DND-41 (cell line): ENCODE measurements around the gene ZDHHC14.
"Not testable (repeated sequence)": the region's sequence is repeated elsewhere in the genome, so short reads cannot be mapped to it uniquely, and the experiment has no call there.

ENCODE experiments used
- EZH2 ChIP-seq: IDR thresholded peaks from 3 replicates; pipeline ENCODE4 v1.6.1; 2012; ENCODE audit warnings: borderline replicate concordance, low read depth, mild to moderate bottlenecking, moderate library complexity, low read length, inconsistent platforms; ENCODE audit not compliant: severe bottlenecking
- TF ChIP-seq, protein P1 (sequence below): IDR thresholded peaks from 2 replicates; pipeline ENCODE4 v1.5.1; 2012; ENCODE audit warnings: borderline replicate concordance, low read length, moderate library complexity, mild to moderate bottlenecking; ENCODE audit not compliant: poor library complexity, severe bottlenecking; ENCODE audit errors: extremely low read depth

DNA sequence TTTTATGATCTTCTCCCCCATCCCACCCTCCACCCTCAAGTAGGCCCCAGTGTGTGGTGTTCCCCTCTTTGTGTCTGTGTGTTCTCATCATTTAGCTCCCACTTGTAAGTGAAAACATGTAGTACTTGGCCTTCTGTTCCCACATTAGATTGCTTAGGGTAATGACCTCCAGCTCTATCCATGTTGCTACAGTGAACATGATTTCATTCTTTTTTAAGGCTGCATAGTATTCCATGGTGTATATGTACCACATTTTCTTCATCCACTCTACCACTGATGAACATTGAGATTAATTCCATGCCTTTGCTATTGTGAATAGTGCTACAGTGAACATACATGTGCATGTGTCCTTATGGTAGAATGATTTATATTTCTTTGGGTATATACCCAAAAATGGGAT lies 196.0 kb downstream of the ZDHHC14 start:
- TF ChIP-seq, protein P1, sequence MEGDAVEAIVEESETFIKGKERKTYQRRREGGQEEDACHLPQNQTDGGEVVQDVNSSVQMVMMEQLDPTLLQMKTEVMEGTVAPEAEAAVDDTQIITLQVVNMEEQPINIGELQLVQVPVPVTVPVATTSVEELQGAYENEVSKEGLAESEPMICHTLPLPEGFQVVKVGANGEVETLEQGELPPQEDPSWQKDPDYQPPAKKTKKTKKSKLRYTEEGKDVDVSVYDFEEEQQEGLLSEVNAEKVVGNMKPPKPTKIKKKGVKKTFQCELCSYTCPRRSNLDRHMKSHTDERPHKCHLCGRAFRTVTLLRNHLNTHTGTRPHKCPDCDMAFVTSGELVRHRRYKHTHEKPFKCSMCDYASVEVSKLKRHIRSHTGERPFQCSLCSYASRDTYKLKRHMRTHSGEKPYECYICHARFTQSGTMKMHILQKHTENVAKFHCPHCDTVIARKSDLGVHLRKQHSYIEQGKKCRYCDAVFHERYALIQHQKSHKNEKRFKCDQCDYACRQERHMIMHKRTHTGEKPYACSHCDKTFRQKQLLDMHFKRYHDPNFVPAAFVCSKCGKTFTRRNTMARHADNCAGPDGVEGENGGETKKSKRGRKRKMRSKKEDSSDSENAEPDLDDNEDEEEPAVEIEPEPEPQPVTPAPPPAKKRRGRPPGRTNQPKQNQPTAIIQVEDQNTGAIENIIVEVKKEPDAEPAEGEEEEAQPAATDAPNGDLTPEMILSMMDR = not testable (repeated sequence)
- not testable (repeated sequence) for TF ChIP-seq EZH2
